ENCODE data around the gene TSPAN31.

Gene TSPAN31

DNA sequence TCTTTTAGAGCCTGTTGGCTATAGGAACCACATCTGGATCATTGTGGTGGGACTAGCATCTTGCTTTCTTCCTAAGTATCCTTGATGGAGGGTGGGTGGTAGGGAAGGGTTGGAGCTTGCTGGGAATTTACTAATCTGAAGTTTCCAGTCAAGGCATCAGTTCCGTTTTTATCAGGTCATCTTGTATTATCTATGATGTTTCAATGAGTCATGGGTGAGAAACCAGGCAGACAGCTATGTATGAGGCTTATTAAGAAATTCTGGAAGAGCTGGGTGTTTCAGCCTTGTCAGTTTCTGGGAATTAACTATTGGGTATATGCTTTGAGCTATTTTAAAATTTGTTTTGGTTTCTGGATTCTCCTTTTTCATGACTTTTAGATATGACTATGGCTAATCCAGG, 49.1 kb downstream of the TSPAN31 start:
- H3K4me2 ChIP-seq (ENCODE audit: low read length): no peak overlapping the region
- no peak overlapping the region for H3K27ac ChIP-seq
- peaks cover 3% of the 10 kb centered on the region for H3K79me2 ChIP-seq
- H3K9me3 ChIP-seq (ENCODE audit: control insufficient read depth, low read length): no peaks in the 10 kb centered on the region
- H3K36me3 ChIP-seq (ENCODE audit: control insufficient read depth, insufficient read depth, low read length): no peaks in the 10 kb centered on the region
- H2AFZ ChIP-seq: no peak overlapping the region
- no peaks in the 10 kb centered on the region for H3K27me3 ChIP-seq (ENCODE audit: control insufficient read depth, insufficient read depth, low read length)
- H3K4me1 ChIP-seq: no peaks in the 10 kb centered on the region
- H3K9ac ChIP-seq: no peak overlapping the region
- H3K4me3 ChIP-seq (ENCODE audit: low read depth, low read length): no peak overlapping the region
- no peak for TF ChIP-seq CTCF (IDR thresholded peaks at IDR 0.05)

DNA sequence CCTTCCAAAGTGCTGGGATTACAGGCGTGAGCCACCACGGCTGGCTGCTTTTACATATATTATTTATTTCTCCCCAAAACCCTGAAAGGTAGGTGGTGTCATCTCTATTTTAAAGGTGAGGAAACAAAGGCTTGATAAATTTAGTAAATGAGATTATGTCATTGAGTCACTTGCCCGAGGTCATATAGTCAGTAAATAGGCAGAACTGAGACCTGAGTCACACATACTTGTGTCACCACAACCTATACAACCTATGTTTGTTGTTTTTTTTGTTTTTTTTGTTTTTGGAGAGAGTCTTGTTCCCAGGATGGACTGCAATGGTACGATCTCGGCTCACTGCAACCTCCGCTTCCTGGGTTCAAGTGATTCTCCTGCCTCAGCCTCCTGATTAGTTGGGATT, 50.5 kb downstream of the TSPAN31 start:
- no peak overlapping the region for H3K27ac ChIP-seq
- H3K27me3 ChIP-seq (ENCODE audit: control insufficient read depth, insufficient read depth, low read length): no peaks in the 10 kb centered on the region
- H3K4me1 ChIP-seq: no peaks in the 10 kb centered on the region
- no peak overlapping the region for H3K9ac ChIP-seq
- H2AFZ ChIP-seq: no peak overlapping the region
- H3K4me3 ChIP-seq (ENCODE audit: low read depth, low read length): no peak overlapping the region
- no peaks in the 10 kb centered on the region for H3K9me3 ChIP-seq (ENCODE audit: control insufficient read depth, low read length)
- no peak for TF ChIP-seq CTCF (IDR thresholded peaks at IDR 0.05)
- no peak overlapping the region for H3K4me2 ChIP-seq (ENCODE audit: low read length)
- peaks cover 3% of the 10 kb centered on the region for H3K79me2 ChIP-seq
- H3K36me3 ChIP-seq (ENCODE audit: control insufficient read depth, insufficient read depth, low read length): no peaks in the 10 kb centered on the region

DNA sequence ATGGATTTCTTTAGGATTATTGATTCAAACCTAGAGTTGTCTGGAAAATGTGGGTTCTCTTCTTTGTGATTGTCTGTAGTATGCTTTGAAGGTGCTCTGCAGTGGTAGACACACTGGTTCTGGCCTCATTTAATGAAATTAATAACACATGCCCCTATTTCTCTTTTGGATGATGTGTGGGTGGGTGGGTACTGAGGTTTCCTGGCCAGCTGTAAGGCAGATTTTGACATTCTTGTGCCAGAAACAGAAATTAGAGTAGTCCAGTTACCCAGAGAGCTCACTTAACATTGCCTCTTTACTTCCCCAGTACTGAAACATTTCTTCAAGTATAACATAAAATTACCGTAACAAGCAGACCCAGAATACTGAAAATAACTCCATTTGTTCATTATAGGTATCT, 52.2 kb downstream of the TSPAN31 start:
- Histone ChIP-seq H3K9ac (no peak overlapping the region), H3K79me2 (peaks cover 3% of the 10 kb centered on the region), H3K9me3 (ENCODE audit: control insufficient read depth, low read length) (no peaks in the 10 kb centered on the region), H2AFZ (no peak overlapping the region), H3K4me3 (ENCODE audit: low read depth, low read length) (no peak overlapping the region), H3K27me3 (ENCODE audit: control insufficient read depth, insufficient read depth, low read length) (no peaks in the 10 kb centered on the region), H3K36me3 (ENCODE audit: control insufficient read depth, insufficient read depth, low read length) (no peaks in the 10 kb centered on the region), H3K4me2 (ENCODE audit: low read length) (no peak overlapping the region), H3K4me1 (no peaks in the 10 kb centered on the region), H3K27ac (no peak overlapping the region)
- TF ChIP-seq CTCF (IDR thresholded peaks at IDR 0.05): no peak

DNA sequence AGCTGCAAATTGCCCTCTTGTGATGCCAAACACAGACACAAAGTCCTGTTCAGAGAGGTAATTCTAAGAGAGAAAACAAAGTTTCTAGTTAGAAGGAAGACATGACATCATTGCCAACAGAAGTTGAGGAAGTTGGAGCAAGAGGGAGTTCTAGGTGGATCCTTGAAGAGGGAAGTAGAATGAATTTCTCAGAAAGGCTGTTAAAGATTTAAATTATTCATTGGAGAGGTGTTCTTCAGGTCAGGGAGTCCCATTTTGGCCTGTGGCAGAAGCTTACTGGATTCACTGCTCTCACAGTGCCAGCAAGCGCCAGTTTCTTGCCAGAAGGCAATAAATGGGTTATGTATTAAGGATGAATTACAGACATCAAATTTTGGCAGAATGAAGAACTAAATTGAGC, 53.1 kb downstream of the TSPAN31 start:
- TF ChIP-seq CTCF (IDR thresholded peaks at IDR 0.05): no peak

More for the DNA sequence above, 53.1 kb downstream of the TSPAN31 start:
- no peak overlapping the region for H3K9ac ChIP-seq
- H3K4me2 ChIP-seq (ENCODE audit: low read length): no peak overlapping the region
- no peak overlapping the region for H3K27ac ChIP-seq
- no peak overlapping the region for H2AFZ ChIP-seq
- H3K79me2 ChIP-seq: peaks cover 3% of the 10 kb centered on the region
- no peaks in the 10 kb centered on the region for H3K27me3 ChIP-seq (ENCODE audit: control insufficient read depth, insufficient read depth, low read length)
- H3K9me3 ChIP-seq (ENCODE audit: control insufficient read depth, low read length): no peaks in the 10 kb centered on the region
- no peak overlapping the region for H3K4me3 ChIP-seq (ENCODE audit: low read depth, low read length)
- H3K4me1 ChIP-seq: no peaks in the 10 kb centered on the region
- no peaks in the 10 kb centered on the region for H3K36me3 ChIP-seq (ENCODE audit: control insufficient read depth, insufficient read depth, low read length)
